K562 (cell line): ENCODE data around the gene FLRT1. TPM values are rescaled to one million over a fixed set of nuclear protein-coding genes. Genes with fewer than 3 reads are reported as not detected.
A peak's percentile ranks its signal among the peaks of the same experiment; 100 is the strongest.

Experiments used
- BRF2 ChIP-seq: IDR thresholded peaks from 3 replicates; pipeline ENCODE4 v1.6.1; 2011; ENCODE audit warnings: borderline replicate concordance, mild to moderate bottlenecking; ENCODE audit not compliant: insufficient read length, insufficient read depth
- CHD4 ChIP-seq: fragments of 200-600 bp; sonication (generic); IDR thresholded peaks from 3 replicates; pipeline ENCODE4 v1.6.1; 2012; ENCODE audit warnings: low read depth, mild to moderate bottlenecking, mixed read lengths, low read length, inconsistent platforms; ENCODE audit not compliant: insufficient read depth, insufficient replicate concordance, poor library complexity, severe bottlenecking
- CTBP1 ChIP-seq: fragments of 450-650 bp; IDR thresholded peaks from 2 replicates; pipeline ENCODE4 v1.6.1; 2016; ENCODE audit warnings: borderline replicate concordance
- HCFC1 ChIP-seq: IDR thresholded peaks from 2 replicates; pipeline ENCODE4 v1.6.1; 2012; ENCODE audit warnings: low read depth, low read length, improper control_type of control experiment
- KAT7 ChIP-seq: sonication (generic); formaldehyde crosslinking; IDR thresholded peaks from 2 replicates; pipeline ENCODE4 v1.8.0; 2022; ENCODE audit warnings: missing genetic modification reagents, mild to moderate bottlenecking, borderline replicate concordance
- KLF13 ChIP-seq: fragments of 450-650 bp; IDR thresholded peaks from 2 replicates; pipeline ENCODE4 v1.6.1; 2016; ENCODE audit warnings: missing genetic modification characterization, low read depth, mild to moderate bottlenecking, missing compliant biosample characterization, moderate library complexity, borderline replicate concordance
- MXD1 ChIP-seq: fragments of 250-450 bp; sonication (Bioruptor Pico); IDR thresholded peaks from 2 replicates; pipeline ENCODE4 v1.8.0; 2021; ENCODE audit warnings: borderline replicate concordance, mild to moderate bottlenecking, moderate library complexity; ENCODE audit not compliant: poor library complexity, severe bottlenecking
- REST ChIP-seq, 2 experiments: fragments of 450-650 bp; formaldehyde crosslinking in 1 of 2; IDR thresholded peaks; 2 replicates each; pipeline versions ENCODE4 v1.4.0 to v1.6.1; 2014 to 2020; ENCODE audit warnings: mild to moderate bottlenecking in 2 of 2, borderline replicate concordance in 1 of 2, low read depth in 1 of 2
- TCF15 ChIP-seq: fragments of 250-450 bp; sonication (Bioruptor Pico); IDR thresholded peaks from 2 replicates; pipeline ENCODE4 v1.8.0; 2022; ENCODE audit warnings: moderate library complexity, mild to moderate bottlenecking, inconsistent platforms
- VEZF1 ChIP-seq: fragments of 200-800 bp; sonication (Bioruptor generic); IDR thresholded peaks from 2 replicates; pipeline ENCODE4 v1.6.1; 2017; ENCODE audit warnings: missing genetic modification characterization, missing compliant biosample characterization
- ZBTB1 ChIP-seq: sonication (generic); formaldehyde crosslinking; IDR thresholded peaks from 2 replicates; pipeline ENCODE4 v1.8.1; 2023; ENCODE audit warnings: missing genetic modification reagents, low read depth, mild to moderate bottlenecking, borderline replicate concordance
- ZKSCAN1 ChIP-seq: fragments of 150-350 bp; IDR thresholded peaks from 2 replicates; pipeline ENCODE4 v1.6.1; 2016; ENCODE audit warnings: low read depth, low read length
- ZNF197 ChIP-seq: fragments of 200-800 bp; sonication (Bioruptor generic); IDR thresholded peaks from 2 replicates; pipeline ENCODE4 v1.6.1; 2016; ENCODE audit warnings: low read depth, missing genetic modification characterization, missing compliant biosample characterization
- ZNF696 ChIP-seq: fragments of 250-450 bp; sonication (Bioruptor Pico); conservative IDR thresholded peaks from 2 replicates; pipeline ENCODE4 v1.4.0; 2020; ENCODE audit warnings: mild to moderate bottlenecking, moderate library complexity
- polyA plus RNA-seq, 8 experiments: library from polyadenylated mRNA; depleted of rRNA in 4 of 8; stranded (reverse) in 5 of 8; unstranded in 3 of 8; fragments of >200 nt; fragmentation: Nextera tagmentation in 2 of 8; fragmentation: Illumina TruSeq in 1 of 8; extraction: Ambion mirVana in 2 of 8; extraction: Trizol in 1 of 8; gene quantifications; 2 replicates each; pipeline versions ENCODE4 v1.2.1 to v1.2.3, GENCODE V29; 2011 to 2014; ENCODE audit warnings: inconsistent platforms in 1 of 8, missing spikeins in 1 of 8
- total RNA-seq, 7 experiments: library from RNA; depleted of rRNA in 6 of 7; stranded (reverse); fragments of >200 nt in 6 of 7; fragmentation: Illumina TruSeq in 2 of 7; extraction: Trizol in 2 of 7; gene quantifications; 2 replicates each; pipeline versions ENCODE4 v1.2.1 to v1.2.3, GENCODE V29; 2011 to 2021; ENCODE audit warnings: low replicate concordance in 1 of 7

FLRT1 gene
- total and polyA plus RNA-seq, 9 of the 15 experiments (the other 6 are each of a cell fraction or from before 2014, with no cell fraction given), result not detected

- TF ChIP-seq REST (IDR thresholded peaks at IDR 0.05; ENCODE audit: borderline replicate concordance) (peak; percentile 32; the same call in 1 of the 2 replicates), REST (CRISPR knock-in tag; IDR thresholded peaks at IDR 0.05; ENCODE audit: low read depth) (no peak), ZNF197 (CRISPR knock-in tag) (0 out of 2 replicates have a peak, but pooled peaks have one; percentile 34), KLF13 (peak; percentile 37; the same call in 1 of the 2 replicates), HCFC1 (peak; percentile 27; the same call in 1 of the 2 replicates), ZBTB1 (no peak), VEZF1 (peak; percentile 81), CHD4 (no peak), KAT7 (CRISPR knock-in tag) (no peak), ZKSCAN1 (peak; percentile 54; the same call in 1 of the 2 replicates), ZNF696 (CRISPR knock-in tag) (no peak), MXD1 (CRISPR knock-in tag) (no peak), CTBP1 (peak; percentile 96), TCF15 (no peak), BRF2 (no peak)
Measured at GRCh38 chr11:64007629-64008282, 28.0 kb upstream of the FLRT1 start (continued).
